GM12878 (cell line): ENCODE measurements around the gene C8G. TPM values are rescaled to one million over a fixed set of nuclear protein-coding genes. Genes with fewer than 3 reads are reported as not detected.

Experiments
- ATAC-seq: fragments of 200-7000 bp; cut with Tn5 transposase; 3 replicates; pipeline ENCODE4 v1.9.1; 2020; ENCODE audit warnings: mild to moderate bottlenecking, moderate library complexity
- BruUV-seq: library from RNA; stranded (reverse); fragments of 400-500 nt; replicated peaks from 2 replicates; lab custom pipeline; 2021; lab: Mats Ljungman, UMichigan
- CTCF ChIA-PET: fragments of 300-600 bp; sonication (Branson Sonifier 250); formaldehyde crosslinking; extraction: SDS; loops from one replicate; lab custom pipeline; 2021; ENCODE audit warnings: inconsistent platforms; lab: Yijun Ruan, JAX
- POLR2A ChIA-PET: fragments of 350-600 bp; formaldehyde crosslinking; extraction: SDS; loops from one replicate; lab custom pipeline; 2021; ENCODE audit warnings: inconsistent platforms; lab: Charles Lee
- RAD21 ChIA-PET: fragments of 300-600 bp; sonication (Branson Sonifier 250); formaldehyde crosslinking; loops from one replicate; lab custom pipeline; 2023; ENCODE audit warnings: antibody characterized with exemption; ENCODE audit not compliant: unreplicated experiment; lab: Charles Lee
- SMC1A ChIA-PET: fragments of 300-600 bp; sonication (Branson Sonifier 250); formaldehyde crosslinking; loops from one replicate; lab custom pipeline; 2023; ENCODE audit not compliant: unreplicated experiment, uncharacterized antibody; lab: Charles Lee
- DNase-seq: peaks from one replicate; pipeline ENCODE4 v3.0.0-alpha.2; 2011; ENCODE audit warnings: low read depth, low spot score
- FAIRE-seq: peaks from 3 replicates; lab custom pipeline; 2011; peaks lifted over from hg19 to GRCh38; lab: Jason Lieb, UNC
- H2AFZ ChIP-seq: 2 replicates; pipeline ENCODE4 v1.6.0; 2011; ENCODE audit warnings: low read depth, low read length, control low read depth; ENCODE audit not compliant: control insufficient read depth
- H3K27ac ChIP-seq: 2 replicates; pipeline ENCODE4 v1.5.1; 2011; ENCODE audit warnings: control low read depth; ENCODE audit not compliant: control insufficient read depth, insufficient read depth
- H3K27me3 ChIP-seq, 2 experiments: replicated peaks in 1 of 2; 2 replicates each; pipeline versions ENCODE4 v1.6.0 to v1.6.1; 2011; ENCODE audit warnings: low read length in 1 of 2; ENCODE audit not compliant: control insufficient read depth in 2 of 2, insufficient read depth in 2 of 2
- H3K36me3 ChIP-seq, 2 experiments: 2 replicates each; pipeline ENCODE4 v1.5.1; 2011; ENCODE audit warnings: low read length in 1 of 2; ENCODE audit not compliant: control insufficient read depth in 2 of 2, insufficient read depth in 2 of 2
- H3K4me1 ChIP-seq: 2 replicates; pipeline ENCODE4 v1.6.1; 2011; ENCODE audit warnings: mild to moderate bottlenecking, low read length, moderate library complexity, mixed read lengths; ENCODE audit not compliant: control insufficient read depth, insufficient read depth
- H3K4me2 ChIP-seq: 2 replicates; pipeline ENCODE4 v1.6.0; 2011; ENCODE audit warnings: control low read depth; ENCODE audit not compliant: control insufficient read depth, insufficient read depth
- H3K4me3 ChIP-seq: fragments of 200-600 bp; sonication (generic); 2 replicates; pipeline ENCODE4 v1.5.1; 2016
- H3K79me2 ChIP-seq: 2 replicates; pipeline ENCODE4 v1.6.0; 2011; ENCODE audit warnings: low read length; ENCODE audit not compliant: control insufficient read depth, insufficient read depth
- H3K9ac ChIP-seq: 2 replicates; pipeline ENCODE4 v1.8.0; 2011; ENCODE audit warnings: low read length, control low read depth, mixed read lengths; ENCODE audit not compliant: control insufficient read depth, insufficient read depth
- H3K9me3 ChIP-seq: replicated peaks from 3 replicates; pipeline ENCODE4 v1.5.1; 2011; ENCODE audit warnings: mild to moderate bottlenecking, low read length; ENCODE audit not compliant: control insufficient read depth, insufficient read depth
- H4K20me1 ChIP-seq: 2 replicates; pipeline ENCODE4 v1.6.0; 2011; ENCODE audit not compliant: control insufficient read depth, insufficient read depth
- WGBS: methylation state at CpG from one replicate; pipeline ENCODE4 v1.1.6; 2016; ENCODE audit warnings: low lambda C conversion rate; ENCODE audit not compliant: insufficient replicate concordance, insufficient coverage; ENCODE audit errors: missing lambda C conversion rate; 5-methylcytosine and 5-hydroxymethylcytosine counted together
- in situ Hi-C: fragments of 300-500 bp; cut with MboI; formaldehyde crosslinking; loops from 9 replicates; pipeline ENCODE4 v1.14.3; 2018; ENCODE audit warnings: mixed read lengths
- intact Hi-C: fragments of 100-400 bp; cut with micrococcal nuclease; formaldehyde crosslinking; loops from one replicate; pipeline ENCODE4 v1.14.2; 2022; ENCODE audit not compliant: unreplicated experiment
- polyA plus RNA-seq, 11 experiments: library from polyadenylated mRNA; depleted of rRNA in 4 of 11; unstranded in 6 of 11; stranded (reverse) in 5 of 11; fragments of >200 nt; fragmentation: Nextera tagmentation in 4 of 11; fragmentation: Illumina TruSeq in 1 of 11; extraction: Ambion mirVana in 4 of 11; extraction: Trizol in 1 of 11; gene quantifications; 1 replicate in 1 of 11; 2 replicates in 10 of 11; pipeline versions ENCODE4 v1.2.1 to v1.2.3, GENCODE V29; 2011 to 2016; ENCODE audit warnings: inconsistent platforms in 2 of 11, missing spikeins in 2 of 11, low read depth in 1 of 11
- total RNA-seq, 4 experiments: library from RNA; depleted of rRNA in 3 of 4; stranded (reverse); fragments of >200 nt in 3 of 4; fragmentation: Illumina TruSeq in 1 of 4; extraction: Trizol in 1 of 4; gene quantifications; 2 replicates each; pipeline versions ENCODE4 v1.2.1 to v1.2.3, GENCODE V29; 2013 to 2021
- TF ChIP-seq, protein P1 (sequence below): IDR thresholded peaks from 2 replicates; pipeline ENCODE4 v1.6.1; 2012; ENCODE audit warnings: low read length, inconsistent platforms
- TF ChIP-seq, protein P2 (sequence below), 3 experiments: IDR thresholded peaks in 2 of 3; conservative IDR thresholded peaks in 1 of 3; 2 replicates each; pipeline ENCODE4 v1.5.1; 2011; ENCODE audit warnings: low read depth in 3 of 3, low read length in 3 of 3, mild to moderate bottlenecking in 3 of 3, control low read depth in 2 of 3, moderate library complexity in 2 of 3, inconsistent platforms in 1 of 3, mixed read lengths in 1 of 3; ENCODE audit not compliant: control insufficient read depth in 2 of 3, insufficient read depth in 1 of 3; ENCODE audit errors: extremely low read depth in 1 of 3

The C8G gene
- total and polyA plus RNA-seq, 10 of the 15 experiments (the other 5 are each of a cell fraction or from before 2014, with no cell fraction given): 0.26 to 0.69 (median 0.50) TPM; not detected in 7

DNA sequence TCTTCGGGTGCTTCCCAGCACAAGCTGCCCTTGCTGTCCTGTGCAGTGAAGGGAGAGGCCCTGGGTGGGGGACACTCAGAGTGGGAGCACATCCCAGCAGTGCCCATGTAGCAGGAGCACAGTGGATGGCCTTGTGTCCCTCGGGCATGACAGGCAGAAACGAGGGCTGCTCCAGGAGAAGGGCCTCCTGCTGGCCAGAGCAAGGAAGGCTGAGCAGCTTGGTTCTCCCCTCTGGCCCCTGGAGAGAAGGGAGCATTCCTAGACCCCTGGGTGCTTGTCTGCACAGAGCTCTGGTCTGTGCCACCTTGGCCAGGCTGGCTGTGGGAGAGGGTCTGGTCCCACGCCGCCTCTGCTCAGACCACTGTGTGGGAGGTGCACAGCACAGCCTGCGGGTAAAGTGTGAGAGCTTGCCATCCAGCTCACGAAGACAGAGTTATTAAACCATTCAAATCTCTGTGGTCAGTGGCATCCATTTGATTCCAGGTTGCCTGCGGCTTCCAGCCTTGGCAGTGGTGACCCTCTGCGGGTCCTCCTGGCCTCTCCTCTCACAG is 18.8 kb upstream of the C8G start:
- no peak for DNase-seq
- ATAC-seq: peak; percentile 48
- 85% methylated on average over 9 of the region's 9 CpGs for WGBS
- Histone ChIP-seq H3K4me3 (no peak overlapping the region), H3K4me2 (no peak overlapping the region), H2AFZ (no peak overlapping the region), H3K27ac (no peak overlapping the region), H3K79me2 (no peaks in the 10 kb centered on the region), H3K27me3 (no peaks in the 10 kb centered on the region), H4K20me1 (no peaks in the 10 kb centered on the region), H3K36me3 (peaks cover 23 to 25% of the 10 kb centered on the region in 2 experiments), H3K4me1 (no peaks in the 10 kb centered on the region), H3K9me3 (no peaks in the 10 kb centered on the region), H3K9ac (no peak overlapping the region)
- FAIRE-seq: no peak
- ChIA-PET SMC1A (no interaction called here), POLR2A (no interaction called here), CTCF (interaction anchor here (0.7 kb wide), 1 partner anchor 84 kb away, joined by 3 read pairs; the partner anchor contains the start of gene AJM1), RAD21 (no interaction called here)
- TF ChIP-seq, protein P1, sequence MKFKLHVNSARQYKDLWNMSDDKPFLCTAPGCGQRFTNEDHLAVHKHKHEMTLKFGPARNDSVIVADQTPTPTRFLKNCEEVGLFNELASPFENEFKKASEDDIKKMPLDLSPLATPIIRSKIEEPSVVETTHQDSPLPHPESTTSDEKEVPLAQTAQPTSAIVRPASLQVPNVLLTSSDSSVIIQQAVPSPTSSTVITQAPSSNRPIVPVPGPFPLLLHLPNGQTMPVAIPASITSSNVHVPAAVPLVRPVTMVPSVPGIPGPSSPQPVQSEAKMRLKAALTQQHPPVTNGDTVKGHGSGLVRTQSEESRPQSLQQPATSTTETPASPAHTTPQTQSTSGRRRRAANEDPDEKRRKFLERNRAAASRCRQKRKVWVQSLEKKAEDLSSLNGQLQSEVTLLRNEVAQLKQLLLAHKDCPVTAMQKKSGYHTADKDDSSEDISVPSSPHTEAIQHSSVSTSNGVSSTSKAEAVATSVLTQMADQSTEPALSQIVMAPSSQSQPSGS: no peak
- TF ChIP-seq, protein P2, sequence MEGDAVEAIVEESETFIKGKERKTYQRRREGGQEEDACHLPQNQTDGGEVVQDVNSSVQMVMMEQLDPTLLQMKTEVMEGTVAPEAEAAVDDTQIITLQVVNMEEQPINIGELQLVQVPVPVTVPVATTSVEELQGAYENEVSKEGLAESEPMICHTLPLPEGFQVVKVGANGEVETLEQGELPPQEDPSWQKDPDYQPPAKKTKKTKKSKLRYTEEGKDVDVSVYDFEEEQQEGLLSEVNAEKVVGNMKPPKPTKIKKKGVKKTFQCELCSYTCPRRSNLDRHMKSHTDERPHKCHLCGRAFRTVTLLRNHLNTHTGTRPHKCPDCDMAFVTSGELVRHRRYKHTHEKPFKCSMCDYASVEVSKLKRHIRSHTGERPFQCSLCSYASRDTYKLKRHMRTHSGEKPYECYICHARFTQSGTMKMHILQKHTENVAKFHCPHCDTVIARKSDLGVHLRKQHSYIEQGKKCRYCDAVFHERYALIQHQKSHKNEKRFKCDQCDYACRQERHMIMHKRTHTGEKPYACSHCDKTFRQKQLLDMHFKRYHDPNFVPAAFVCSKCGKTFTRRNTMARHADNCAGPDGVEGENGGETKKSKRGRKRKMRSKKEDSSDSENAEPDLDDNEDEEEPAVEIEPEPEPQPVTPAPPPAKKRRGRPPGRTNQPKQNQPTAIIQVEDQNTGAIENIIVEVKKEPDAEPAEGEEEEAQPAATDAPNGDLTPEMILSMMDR (IDR thresholded peaks at IDR 0.05 in 2 of 3, conservative IDR thresholded peaks at IDR 0.05 in 1 of 3; ENCODE audit: control insufficient read depth in 2 of 3, extremely low read depth in 1 of 3, insufficient read depth in 1 of 3, low read depth in 3 of 3, low read length in 3 of 3): peak in 2 of 3 experiments; percentile 3 to 7; a peak in 2 of 6 replicates
- intact Hi-C loops (no loop called here), in situ Hi-C loops (no loop called here)
- BruUV-seq: no TSS peak
